OCI-LY7 (cell line): ENCODE results near the gene HK3.

ENCODE experiments used
- EZH2phosphoT487 ChIP-seq: fragments of 200-600 bp; sonication (generic); IDR thresholded peaks from 2 replicates; pipeline ENCODE4 v1.6.1; 2018; ENCODE audit warnings: low read depth, borderline replicate concordance, mild to moderate bottlenecking, mixed run types, antibody characterized with exemption, low read length, moderate library complexity, mixed read lengths
- TF ChIP-seq, protein P1 (sequence below): fragments of 200-600 bp; sonication (generic); conservative IDR thresholded peaks from 2 replicates; pipeline ENCODE4 v1.5.1; 2014; ENCODE audit warnings: mild to moderate bottlenecking, antibody characterized with exemption, low read length, moderate library complexity, mixed read lengths

DNA sequence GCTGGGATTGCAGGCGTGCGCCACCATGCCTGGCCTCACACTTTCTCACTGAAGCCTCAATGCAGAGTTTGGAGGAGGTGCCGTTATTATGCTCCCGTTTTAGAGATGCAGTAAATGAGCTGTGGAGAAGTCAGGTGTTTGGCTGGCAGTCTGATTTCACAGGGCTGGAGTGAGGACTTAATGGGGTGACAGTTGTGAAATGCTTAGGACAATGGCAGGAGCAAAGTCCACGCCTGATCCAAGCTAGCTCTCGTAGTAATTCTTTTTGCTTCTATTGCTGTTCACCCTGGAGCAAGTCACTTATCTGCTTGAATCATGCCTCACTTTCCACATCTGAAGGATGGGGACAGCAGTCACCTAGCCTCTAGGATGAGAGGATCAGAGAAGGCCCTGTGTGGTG, 67.0 kb downstream of the HK3 start:
- TF ChIP-seq, protein P1, sequence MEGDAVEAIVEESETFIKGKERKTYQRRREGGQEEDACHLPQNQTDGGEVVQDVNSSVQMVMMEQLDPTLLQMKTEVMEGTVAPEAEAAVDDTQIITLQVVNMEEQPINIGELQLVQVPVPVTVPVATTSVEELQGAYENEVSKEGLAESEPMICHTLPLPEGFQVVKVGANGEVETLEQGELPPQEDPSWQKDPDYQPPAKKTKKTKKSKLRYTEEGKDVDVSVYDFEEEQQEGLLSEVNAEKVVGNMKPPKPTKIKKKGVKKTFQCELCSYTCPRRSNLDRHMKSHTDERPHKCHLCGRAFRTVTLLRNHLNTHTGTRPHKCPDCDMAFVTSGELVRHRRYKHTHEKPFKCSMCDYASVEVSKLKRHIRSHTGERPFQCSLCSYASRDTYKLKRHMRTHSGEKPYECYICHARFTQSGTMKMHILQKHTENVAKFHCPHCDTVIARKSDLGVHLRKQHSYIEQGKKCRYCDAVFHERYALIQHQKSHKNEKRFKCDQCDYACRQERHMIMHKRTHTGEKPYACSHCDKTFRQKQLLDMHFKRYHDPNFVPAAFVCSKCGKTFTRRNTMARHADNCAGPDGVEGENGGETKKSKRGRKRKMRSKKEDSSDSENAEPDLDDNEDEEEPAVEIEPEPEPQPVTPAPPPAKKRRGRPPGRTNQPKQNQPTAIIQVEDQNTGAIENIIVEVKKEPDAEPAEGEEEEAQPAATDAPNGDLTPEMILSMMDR, result no peak
- TF ChIP-seq EZH2phosphoT487, result no peak
